ENCODE results near the gene MKI67.

Gene MKI67

DNA sequence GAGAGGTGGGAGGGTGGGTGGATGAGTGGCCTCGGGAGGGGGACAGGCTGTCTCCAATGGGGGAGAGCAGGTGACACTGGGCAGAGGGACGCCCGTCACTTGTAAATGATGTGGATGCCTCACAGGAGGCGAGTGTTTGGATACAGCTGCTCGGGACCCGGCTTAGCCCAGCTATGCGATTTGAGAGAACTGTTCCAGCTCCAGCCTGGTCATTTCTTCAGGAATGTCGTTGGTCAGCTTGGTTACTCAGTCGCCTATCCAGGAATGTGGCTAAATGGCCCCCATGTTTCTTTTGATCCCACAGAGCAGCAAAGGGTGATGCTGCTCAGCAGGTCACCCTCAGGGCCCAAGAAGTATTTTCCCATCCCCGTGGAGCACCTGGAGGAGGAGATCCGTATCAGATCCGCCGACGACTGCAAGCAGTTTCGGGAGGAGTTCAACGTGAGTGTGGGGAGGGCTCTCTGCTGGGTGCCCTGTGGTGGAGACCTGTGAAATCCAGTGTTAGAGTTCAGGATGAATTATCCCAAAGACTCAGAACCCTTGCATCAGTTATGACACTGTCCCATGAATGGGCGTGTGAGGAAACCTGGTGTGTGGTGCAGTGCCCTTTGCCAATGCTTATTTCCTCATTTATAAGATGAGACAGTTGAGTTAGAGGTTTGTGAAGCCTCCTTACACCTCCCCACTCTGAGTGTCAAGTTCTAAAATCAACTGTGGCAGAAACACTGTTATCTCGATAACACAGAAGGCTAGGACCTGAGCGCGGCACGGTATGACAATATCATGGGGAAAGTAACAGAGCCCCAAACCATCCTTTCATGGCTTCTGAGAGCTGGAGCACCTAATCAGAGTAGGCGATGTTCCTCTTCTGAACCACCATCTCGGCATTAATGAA is 76.8 kb downstream of the MKI67 start:
- peak; percentile 31 for DNase-seq

DNA sequence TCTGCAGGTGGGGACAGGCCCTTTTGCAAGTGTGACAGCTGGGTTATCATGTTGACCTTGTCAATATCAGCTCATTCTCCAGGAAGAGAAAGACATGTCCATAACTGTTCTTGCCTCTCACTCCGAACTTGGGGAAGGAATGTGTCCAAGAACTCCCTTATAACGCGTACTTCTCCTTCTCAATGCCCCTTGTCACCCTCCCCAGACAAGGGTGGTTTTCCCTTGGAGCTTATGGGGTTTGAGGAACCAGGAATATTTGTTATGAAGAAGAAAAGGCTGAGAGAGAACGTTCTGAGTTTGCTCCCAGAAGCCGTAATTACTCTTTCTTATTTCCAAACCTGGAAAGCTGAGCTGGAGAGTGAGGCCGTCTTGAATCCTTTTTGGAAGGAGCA is 77.4 kb downstream of the MKI67 start:
- no peak for DNase-seq

DNA sequence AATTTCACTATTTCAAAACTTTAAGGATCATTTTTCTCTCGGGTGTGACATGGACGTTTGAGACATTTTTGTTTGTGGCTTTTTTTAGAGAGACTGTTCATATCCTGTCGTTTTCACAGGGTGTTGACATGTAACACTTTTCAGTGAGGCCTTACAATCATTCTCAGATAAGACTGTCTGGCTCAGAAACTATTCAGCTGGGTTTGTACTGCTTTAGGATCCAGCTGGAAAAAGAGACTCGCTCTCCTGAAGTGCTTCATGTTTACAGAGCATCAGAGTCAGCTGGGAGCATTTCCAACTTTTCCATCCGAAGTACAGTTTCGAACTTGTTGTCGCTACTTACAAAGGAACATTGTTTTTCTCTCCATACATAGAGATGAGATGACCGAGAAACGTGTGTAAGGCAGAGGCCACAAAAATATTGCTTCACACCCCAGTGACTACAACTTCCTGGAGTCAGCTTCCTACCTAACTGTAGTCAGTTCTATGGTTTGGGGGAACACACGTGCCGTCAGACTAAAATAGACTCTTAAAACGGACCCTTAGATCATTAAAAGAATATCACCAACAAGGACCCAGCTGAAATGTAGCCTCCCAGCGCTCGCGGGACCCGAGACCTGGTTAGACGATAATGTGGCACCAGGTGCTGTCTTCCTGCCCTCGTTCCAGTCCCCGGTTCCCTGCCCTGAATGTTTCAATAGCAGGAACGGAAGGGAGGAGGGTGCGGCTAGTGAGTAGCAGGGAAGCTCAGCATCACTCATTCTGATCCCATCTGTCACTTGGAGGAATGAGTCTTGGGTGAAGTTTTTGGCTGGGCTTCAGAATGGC is 78.0 kb downstream of the MKI67 start:
- DNase-seq = peak; percentile 44

DNA sequence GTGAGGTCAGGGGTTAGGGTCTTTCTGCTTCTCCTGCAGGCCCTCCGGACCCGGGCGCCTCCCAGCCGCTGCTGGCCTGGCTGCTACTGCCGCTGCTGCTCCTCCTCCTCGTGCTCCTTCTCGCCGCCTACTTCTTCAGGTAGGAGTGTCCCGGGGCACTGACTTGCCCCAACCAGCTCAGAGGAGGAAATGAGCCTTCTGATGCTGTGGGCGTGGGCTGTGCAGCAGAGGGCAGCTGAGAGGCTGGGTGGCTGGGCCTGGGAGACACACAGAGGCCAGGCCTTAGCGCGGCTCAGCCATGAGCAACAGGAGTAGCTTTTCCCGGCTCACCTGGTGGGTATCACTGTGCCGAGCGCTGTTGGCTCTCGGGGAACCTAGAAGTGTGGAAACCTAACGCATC is 78.9 kb downstream of the MKI67 start:
- DNase-seq = peak; percentile 89

DNA sequence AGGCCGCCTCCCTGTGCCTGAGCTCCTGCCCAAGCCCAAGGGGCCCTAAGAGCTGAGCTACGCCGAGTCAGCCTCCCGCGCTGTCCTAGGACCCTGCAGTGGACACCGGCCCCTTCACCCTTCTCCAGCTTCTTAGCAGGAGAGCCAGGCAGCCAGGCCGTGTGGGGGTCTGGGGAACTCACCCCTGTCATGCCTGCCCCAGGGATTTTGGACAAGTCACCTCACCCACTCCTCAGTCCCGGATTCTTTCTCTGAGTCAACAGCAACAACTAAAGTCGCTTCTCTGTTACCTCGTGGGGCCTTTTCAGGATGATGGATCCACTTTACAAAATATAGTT is 79.3 kb downstream of the MKI67 start:
- DNase-seq = no peak

Measured in CD4-positive, alpha-beta T cell treated with Interferon gamma for 1 hour (primary cell).